HEK293T (cell line): ENCODE results near the gene DIO1.

Experiments
- BHLHE40 ChIP-seq: fragments of 450-650 bp; IDR thresholded peaks from 2 replicates; pipeline ENCODE4 v1.6.1; 2016; ENCODE audit warnings: mild to moderate bottlenecking, moderate library complexity, borderline replicate concordance
- CTBP1 ChIP-seq: fragments of 450-650 bp; IDR thresholded peaks from 2 replicates; pipeline ENCODE4 v1.6.1; 2016; ENCODE audit warnings: borderline replicate concordance
- ELF4 ChIP-seq: fragments of 450-650 bp; IDR thresholded peaks from 2 replicates; pipeline ENCODE4 v1.6.1; 2017; ENCODE audit warnings: antibody characterized with exemption
- FOXA1 ChIP-seq: fragments of 450-650 bp; IDR thresholded peaks from 2 replicates; pipeline ENCODE4 v1.6.1; 2016; ENCODE audit warnings: mild to moderate bottlenecking
- FOXK2 ChIP-seq: fragments of 450-650 bp; IDR thresholded peaks from 2 replicates; pipeline ENCODE4 v1.6.1; 2016; ENCODE audit warnings: mild to moderate bottlenecking
- FOXM1 ChIP-seq: fragments of 450-650 bp; IDR thresholded peaks from 2 replicates; pipeline ENCODE4 v1.6.1; 2017; ENCODE audit warnings: mild to moderate bottlenecking, borderline replicate concordance
- HDGF ChIP-seq: fragments of 450-650 bp; IDR thresholded peaks from 2 replicates; pipeline ENCODE4 v1.6.1; 2017; ENCODE audit warnings: antibody characterized with exemption, borderline replicate concordance
- PKNOX1 ChIP-seq: fragments of 450-650 bp; IDR thresholded peaks from 2 replicates; pipeline ENCODE4 v1.6.1; 2016
- SP1 ChIP-seq: fragments of 450-650 bp; IDR thresholded peaks from 2 replicates; pipeline ENCODE4 v1.6.1; 2017

GRCh38 chr1:53869454-53870117, 24.4 kb upstream of the DIO1 start:
- TF ChIP-seq CTBP1 (no peak), PKNOX1 (no peak), FOXM1 (no peak), BHLHE40 (no peak), FOXA1 (no peak), FOXK2 (no peak), SP1 (no peak), HDGF (no peak), ELF4 (no peak)
